Naive thymus-derived CD8-positive, alpha-beta T cell (primary cell): Measurements from ENCODE around the gene ACTL6A. TPM values are rescaled to one million over a fixed set of nuclear protein-coding genes. Genes with fewer than 3 reads are reported as not detected.

Experiments
- polyA plus RNA-seq, 3 donors: library from polyadenylated mRNA; unstranded; fragments of 300-500 nt; fragmentation: Illumina TruSeq; gene quantifications; one replicate each; pipeline ENCODE4 v1.2.3, GENCODE V29; 2021
- total RNA-seq, 8 experiments: library from RNA in 2 of 8; stranded (reverse) in 2 of 8; gene quantifications; one replicate each; pipeline ENCODE4 v1.2.3 and lab custom pipeline; 2021 to 2026

The ACTL6A gene
- total and polyA plus RNA-seq, 5 experiments from 2014 or later: 38.0 to 65.0 (median 57.3) TPM

Other genes with a start within 250 kb of the ACTL6A start
- gene ZNF639, start 239.9 kb upstream of the ACTL6A start, total RNA-seq: 10 to 100 TPM; 64.7 to 65.2 TPM
- gene ZNF639, start 239.9 kb upstream of the ACTL6A start, polyA plus RNA-seq: 10 to 100 TPM; 56.5 to 63.0 (median 60.1) TPM
- 10 to 100 TPM; 49.0 to 57.3 TPM for gene MFN1, start 215.2 kb upstream of the ACTL6A start, total RNA-seq
- 1 to 10 TPM; 4.9 to 9.5 (median 8.8) TPM for gene MFN1, start 215.2 kb upstream of the ACTL6A start, polyA plus RNA-seq
- gene GNB4, start 111.5 kb upstream of the ACTL6A start, total RNA-seq: 1 to 10 TPM; 1.0 to 1.3 TPM
- under 1 TPM in 2 of 3 donors, not detected in 1; 0.05 to 0.27 TPM for gene GNB4, start 111.5 kb upstream of the ACTL6A start, polyA plus RNA-seq
- gene MRPL47, start 41.7 kb downstream of the ACTL6A start, total RNA-seq: 10 to 100 TPM; 23.6 to 24.1 TPM
- gene MRPL47, start 41.7 kb downstream of the ACTL6A start, polyA plus RNA-seq: 10 to 100 TPM; 47.1 to 51.4 (median 48.8) TPM
- gene NDUFB5, start 41.9 kb downstream of the ACTL6A start, total RNA-seq: 10 to 100 TPM; 55.6 to 62.5 TPM
- gene NDUFB5, start 41.9 kb downstream of the ACTL6A start, polyA plus RNA-seq: 10 to 100 TPM; 63.7 to 94.5 (median 76.3) TPM
- 1 to 10 TPM; 6.9 to 10.0 TPM for gene USP13, start 90.1 kb downstream of the ACTL6A start, total RNA-seq
- 10 to 100 TPM in 1 of 3 donors, 1 to 10 TPM in 2; 3.7 to 12.0 (median 9.1) TPM for gene USP13, start 90.1 kb downstream of the ACTL6A start, polyA plus RNA-seq